Sigmoid colon (tissue), 4 donors: Measurements from ENCODE around the gene IL10RA.
"Not testable (repeated sequence)": the region's sequence is repeated elsewhere in the genome, so short reads cannot be mapped to it uniquely, and the experiment has no call there.

ENCODE experiments used
- POLR2AphosphoS5 ChIP-seq, 4 donors: sonication (generic); formaldehyde crosslinking; IDR thresholded peaks; one replicate each; pipeline ENCODE4 v1.6.1; 2017; ENCODE audit warnings: antibody characterized with exemption in 4 of 4
- TF ChIP-seq, protein P1 (sequence below), 4 experiments: fragments of 450-650 bp in 3 of 4; fragments of 200-600 bp in 1 of 4; IDR thresholded peaks; one replicate each; pipeline ENCODE4 v1.5.1; 2016 to 2019; ENCODE audit warnings: antibody characterized with exemption in 4 of 4, mild to moderate bottlenecking in 3 of 4, moderate library complexity in 2 of 4

DNA sequence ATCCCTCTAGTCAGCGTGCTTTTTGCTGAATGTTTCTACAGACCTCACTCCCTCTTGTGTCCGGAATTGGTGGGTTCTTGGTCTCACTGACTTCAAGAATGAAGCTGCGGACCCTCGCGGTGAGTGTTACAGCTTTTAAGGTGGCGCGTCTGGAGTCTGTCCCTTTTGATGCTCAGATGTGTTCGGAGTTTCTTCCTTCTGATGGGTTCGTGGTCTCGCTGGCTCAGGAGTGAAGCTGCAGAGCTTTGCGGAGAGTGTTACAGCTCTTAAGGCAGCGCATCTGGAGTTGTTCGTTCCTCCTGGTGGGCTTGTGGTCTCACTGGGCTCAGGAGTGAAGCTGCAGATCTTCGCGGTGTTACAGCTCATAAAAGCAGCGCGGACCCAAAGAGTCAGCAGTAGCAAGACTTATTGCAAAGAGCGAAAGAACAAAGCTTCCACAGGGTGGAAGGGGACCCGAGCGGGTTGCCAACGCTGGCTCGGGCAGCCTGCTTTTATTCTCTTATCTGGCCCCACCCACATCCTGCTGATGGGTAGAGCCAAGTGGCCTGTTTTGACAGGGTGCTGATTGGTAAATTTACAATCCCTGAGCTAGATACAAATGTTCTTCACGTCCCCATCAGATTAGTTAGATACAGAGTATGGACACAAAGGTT lies 8.5 kb upstream of the IL10RA start:
- TF ChIP-seq, protein P1, sequence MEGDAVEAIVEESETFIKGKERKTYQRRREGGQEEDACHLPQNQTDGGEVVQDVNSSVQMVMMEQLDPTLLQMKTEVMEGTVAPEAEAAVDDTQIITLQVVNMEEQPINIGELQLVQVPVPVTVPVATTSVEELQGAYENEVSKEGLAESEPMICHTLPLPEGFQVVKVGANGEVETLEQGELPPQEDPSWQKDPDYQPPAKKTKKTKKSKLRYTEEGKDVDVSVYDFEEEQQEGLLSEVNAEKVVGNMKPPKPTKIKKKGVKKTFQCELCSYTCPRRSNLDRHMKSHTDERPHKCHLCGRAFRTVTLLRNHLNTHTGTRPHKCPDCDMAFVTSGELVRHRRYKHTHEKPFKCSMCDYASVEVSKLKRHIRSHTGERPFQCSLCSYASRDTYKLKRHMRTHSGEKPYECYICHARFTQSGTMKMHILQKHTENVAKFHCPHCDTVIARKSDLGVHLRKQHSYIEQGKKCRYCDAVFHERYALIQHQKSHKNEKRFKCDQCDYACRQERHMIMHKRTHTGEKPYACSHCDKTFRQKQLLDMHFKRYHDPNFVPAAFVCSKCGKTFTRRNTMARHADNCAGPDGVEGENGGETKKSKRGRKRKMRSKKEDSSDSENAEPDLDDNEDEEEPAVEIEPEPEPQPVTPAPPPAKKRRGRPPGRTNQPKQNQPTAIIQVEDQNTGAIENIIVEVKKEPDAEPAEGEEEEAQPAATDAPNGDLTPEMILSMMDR (IDR thresholded peaks at IDR 0.05), result not testable (repeated sequence)
- not testable (repeated sequence) for TF ChIP-seq POLR2AphosphoS5 (IDR thresholded peaks at IDR 0.05)
